ENCODE data around the gene PEAK1. TPM values are rescaled to one million over a fixed set of nuclear protein-coding genes. Genes with fewer than 3 reads are reported as not detected.

Gene PEAK1
- total and polyA plus RNA-seq, 9 of the 15 experiments (the other 6 are each of a cell fraction or from before 2014, with no cell fraction given), result 0.99 to 22.4 (median 10.8) TPM

GRCh38 chr15:77426871-77427270 is 7.0 kb upstream of the PEAK1 start:
- Histone ChIP-seq H2AFZ (ENCODE audit: low read depth, low read length) (no peak overlapping the region), H3K36me3 (ENCODE audit: control insufficient read depth, insufficient read depth, low read length) (peaks cover 2% of the 10 kb centered on the region; the same call in 1 of the 3 replicates), H3K9me3 (replicated peaks; ENCODE audit: control insufficient read depth, insufficient read depth, low read depth, low read length) (no peaks in the 10 kb centered on the region), H3K79me2 (ENCODE audit: control insufficient read depth, insufficient read depth, low read length) (peaks cover 82% of the 10 kb centered on the region), H3K27ac (ENCODE audit: extremely low read depth, low read depth, low read length) (no peak overlapping the region), H3K9me1 (ENCODE audit: control insufficient read depth, insufficient read depth, low read length) (no peaks in the 10 kb centered on the region), H4K20me1 (replicated peaks; ENCODE audit: control insufficient read depth, insufficient read depth, low read length) (no peaks in the 10 kb centered on the region), H3K27me3 (ENCODE audit: control insufficient read depth in 2 of 2, insufficient read depth in 2 of 2, low read length in 2 of 2) (no peaks in the 10 kb centered on the region), H3K4me2 (ENCODE audit: insufficient read depth, low read length) (no peak overlapping the region), H3K4me1 (replicated peaks in 1 of 2; ENCODE audit: control insufficient read depth in 2 of 2, insufficient read depth in 2 of 2, low read length in 2 of 2) (peaks cover 4 to 5% of the 10 kb centered on the region in 2 experiments; a peak in 2 of 5 replicates), H3K9ac (ENCODE audit: insufficient read depth in 1 of 2, low read depth in 2 of 2, low read length in 2 of 2) (no peak overlapping the region), H3K4me3 (no peak overlapping the region)
- in situ Hi-C loops (cut with MboI) (no loop called here), intact Hi-C loops (cut with micrococcal nuclease) (no loop called here)
- DNase-seq (ENCODE audit: extremely low read depth in 1 of 4, low spot score in 3 of 4), result no peak
- BruUV-seq (replicated peaks), result no TSS peak
- no peak for FAIRE-seq
- CTCF ChIA-PET (ENCODE audit: low intra/inter-chr PET ratio), result no interaction called here
- 75% methylated on average over 1 of the region's 1 CpG for WGBS (ENCODE audit: insufficient coverage, low coverage, missing lambda C conversion rate)
- TF ChIP-seq, protein P1, sequence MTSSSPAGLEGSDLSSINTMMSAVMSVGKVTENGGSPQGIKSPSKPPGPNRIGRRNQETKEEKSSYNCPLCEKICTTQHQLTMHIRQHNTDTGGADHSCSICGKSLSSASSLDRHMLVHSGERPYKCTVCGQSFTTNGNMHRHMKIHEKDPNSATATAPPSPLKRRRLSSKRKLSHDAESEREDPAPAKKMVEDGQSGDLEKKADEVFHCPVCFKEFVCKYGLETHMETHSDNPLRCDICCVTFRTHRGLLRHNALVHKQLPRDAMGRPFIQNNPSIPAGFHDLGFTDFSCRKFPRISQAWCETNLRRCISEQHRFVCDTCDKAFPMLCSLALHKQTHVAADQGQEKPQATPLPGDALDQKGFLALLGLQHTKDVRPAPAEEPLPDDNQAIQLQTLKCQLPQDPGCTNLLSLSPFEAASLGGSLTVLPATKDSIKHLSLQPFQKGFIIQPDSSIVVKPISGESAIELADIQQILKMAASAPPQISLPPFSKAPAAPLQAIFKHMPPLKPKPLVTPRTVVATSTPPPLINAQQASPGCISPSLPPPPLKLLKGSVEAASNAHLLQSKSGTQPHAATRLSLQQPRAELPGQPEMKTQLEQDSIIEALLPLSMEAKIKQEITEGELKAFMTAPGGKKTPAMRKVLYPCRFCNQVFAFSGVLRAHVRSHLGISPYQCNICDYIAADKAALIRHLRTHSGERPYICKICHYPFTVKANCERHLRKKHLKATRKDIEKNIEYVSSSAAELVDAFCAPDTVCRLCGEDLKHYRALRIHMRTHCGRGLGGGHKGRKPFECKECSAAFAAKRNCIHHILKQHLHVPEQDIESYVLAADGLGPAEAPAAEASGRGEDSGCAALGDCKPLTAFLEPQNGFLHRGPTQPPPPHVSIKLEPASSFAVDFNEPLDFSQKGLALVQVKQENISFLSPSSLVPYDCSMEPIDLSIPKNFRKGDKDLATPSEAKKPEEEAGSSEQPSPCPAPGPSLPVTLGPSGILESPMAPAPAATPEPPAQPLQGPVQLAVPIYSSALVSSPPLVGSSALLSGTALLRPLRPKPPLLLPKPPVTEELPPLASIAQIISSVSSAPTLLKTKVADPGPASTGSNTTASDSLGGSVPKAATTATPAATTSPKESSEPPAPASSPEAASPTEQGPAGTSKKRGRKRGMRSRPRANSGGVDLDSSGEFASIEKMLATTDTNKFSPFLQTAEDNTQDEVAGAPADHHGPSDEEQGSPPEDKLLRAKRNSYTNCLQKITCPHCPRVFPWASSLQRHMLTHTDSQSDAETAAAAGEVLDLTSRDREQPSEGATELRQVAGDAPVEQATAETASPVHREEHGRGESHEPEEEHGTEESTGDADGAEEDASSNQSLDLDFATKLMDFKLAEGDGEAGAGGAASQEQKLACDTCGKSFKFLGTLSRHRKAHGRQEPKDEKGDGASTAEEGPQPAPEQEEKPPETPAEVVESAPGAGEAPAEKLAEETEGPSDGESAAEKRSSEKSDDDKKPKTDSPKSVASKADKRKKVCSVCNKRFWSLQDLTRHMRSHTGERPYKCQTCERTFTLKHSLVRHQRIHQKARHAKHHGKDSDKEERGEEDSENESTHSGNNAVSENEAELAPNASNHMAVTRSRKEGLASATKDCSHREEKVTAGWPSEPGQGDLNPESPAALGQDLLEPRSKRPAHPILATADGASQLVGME (CRISPR knock-in tag; IDR thresholded peaks at IDR 0.05), result no peak
- no peak for TF ChIP-seq FOXA1 (IDR thresholded peaks at IDR 0.05; ENCODE audit: borderline replicate concordance)
- POLR2A ChIA-PET, result interaction anchor here (1.1 kb wide), 1 partner anchor 12 kb away, joined by 4 read pairs; no protein-coding TSS in a partner anchor
- ATAC-seq, result no peak

Measured in K562 (cell line).